ENCODE measurements around the gene SCO2.
"Not testable (repeated sequence)": the region's sequence is repeated elsewhere in the genome, so short reads cannot be mapped to it uniquely, and the experiment has no call there.

Gene SCO2

GRCh38 chr22:50536226-50536625, 10.8 kb upstream of the SCO2 start:
- DNase-seq (ENCODE audit: insufficient read length, low spot score) (no peak), FAIRE-seq (no peak)
- TF ChIP-seq, protein P1, sequence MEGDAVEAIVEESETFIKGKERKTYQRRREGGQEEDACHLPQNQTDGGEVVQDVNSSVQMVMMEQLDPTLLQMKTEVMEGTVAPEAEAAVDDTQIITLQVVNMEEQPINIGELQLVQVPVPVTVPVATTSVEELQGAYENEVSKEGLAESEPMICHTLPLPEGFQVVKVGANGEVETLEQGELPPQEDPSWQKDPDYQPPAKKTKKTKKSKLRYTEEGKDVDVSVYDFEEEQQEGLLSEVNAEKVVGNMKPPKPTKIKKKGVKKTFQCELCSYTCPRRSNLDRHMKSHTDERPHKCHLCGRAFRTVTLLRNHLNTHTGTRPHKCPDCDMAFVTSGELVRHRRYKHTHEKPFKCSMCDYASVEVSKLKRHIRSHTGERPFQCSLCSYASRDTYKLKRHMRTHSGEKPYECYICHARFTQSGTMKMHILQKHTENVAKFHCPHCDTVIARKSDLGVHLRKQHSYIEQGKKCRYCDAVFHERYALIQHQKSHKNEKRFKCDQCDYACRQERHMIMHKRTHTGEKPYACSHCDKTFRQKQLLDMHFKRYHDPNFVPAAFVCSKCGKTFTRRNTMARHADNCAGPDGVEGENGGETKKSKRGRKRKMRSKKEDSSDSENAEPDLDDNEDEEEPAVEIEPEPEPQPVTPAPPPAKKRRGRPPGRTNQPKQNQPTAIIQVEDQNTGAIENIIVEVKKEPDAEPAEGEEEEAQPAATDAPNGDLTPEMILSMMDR (IDR thresholded peaks at IDR 0.05; ENCODE audit: insufficient read depth, missing control alignments): no peak

DNA sequence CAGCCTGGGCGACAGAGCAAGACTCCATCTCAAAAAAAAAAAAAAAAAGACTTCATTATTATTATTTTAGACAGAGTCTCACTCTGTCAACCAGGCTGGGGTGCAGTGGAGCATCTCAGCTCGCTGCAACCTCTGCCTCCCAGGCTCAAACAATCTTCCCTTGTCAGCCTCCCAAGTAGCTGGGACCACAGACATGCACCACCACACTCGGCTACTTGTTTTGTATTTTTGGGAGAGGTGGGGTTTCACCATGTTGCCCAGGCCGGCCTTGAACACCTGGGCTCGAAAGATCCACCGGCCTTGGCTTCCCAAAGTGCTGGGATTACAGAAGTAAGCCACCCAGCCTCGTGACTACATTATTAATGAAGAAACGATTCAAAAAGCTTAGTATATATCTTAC, 9.7 kb upstream of the SCO2 start:
- FAIRE-seq: no peak
- TF ChIP-seq, protein P1 (IDR thresholded peaks at IDR 0.05; ENCODE audit: insufficient read depth, missing control alignments): no peak
- DNase-seq (ENCODE audit: insufficient read length, low spot score): no peak

DNA sequence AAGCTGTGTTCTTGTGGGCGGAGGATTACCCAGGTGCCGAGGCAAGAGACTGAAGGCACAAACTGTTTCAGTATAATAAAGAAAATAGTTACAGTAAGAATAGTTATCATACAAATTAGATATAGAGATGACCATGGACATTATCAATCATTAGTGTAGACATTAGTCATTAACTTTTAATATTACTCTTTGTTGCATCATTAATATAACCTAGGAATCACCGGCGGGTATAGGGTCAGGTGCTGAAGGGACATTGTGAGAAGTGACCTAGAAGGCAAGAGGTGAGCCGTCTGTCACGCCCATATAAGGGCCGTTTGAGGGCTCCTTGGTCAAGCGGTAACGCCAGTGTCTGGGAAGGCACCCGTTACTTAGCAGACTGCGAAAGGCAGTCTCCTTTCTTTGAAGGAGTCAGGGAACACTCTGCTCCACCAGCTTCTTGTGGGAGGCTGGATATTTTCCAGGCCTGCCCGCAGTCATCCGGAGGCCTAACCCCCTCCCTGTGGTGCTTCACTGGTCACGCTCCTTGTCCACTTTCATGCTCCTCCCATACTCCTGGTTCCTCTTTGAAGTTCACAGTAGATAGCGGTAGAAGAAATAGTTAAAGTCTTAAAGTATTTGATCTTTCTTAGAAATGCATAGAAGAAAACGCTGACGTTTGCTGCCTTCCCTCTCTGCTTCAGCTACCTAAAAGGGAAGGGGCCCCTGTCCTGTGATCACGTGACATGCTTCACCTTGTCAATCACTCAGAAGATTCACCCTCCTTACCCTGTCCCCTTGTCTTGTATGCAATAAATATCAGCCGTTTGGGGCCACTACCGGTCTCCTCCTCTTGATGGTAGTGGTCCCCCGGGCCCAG, 8.7 kb upstream of the SCO2 start:
- FAIRE-seq; DNase-seq (ENCODE audit: insufficient read length, low spot score): not testable (repeated sequence)

DNA sequence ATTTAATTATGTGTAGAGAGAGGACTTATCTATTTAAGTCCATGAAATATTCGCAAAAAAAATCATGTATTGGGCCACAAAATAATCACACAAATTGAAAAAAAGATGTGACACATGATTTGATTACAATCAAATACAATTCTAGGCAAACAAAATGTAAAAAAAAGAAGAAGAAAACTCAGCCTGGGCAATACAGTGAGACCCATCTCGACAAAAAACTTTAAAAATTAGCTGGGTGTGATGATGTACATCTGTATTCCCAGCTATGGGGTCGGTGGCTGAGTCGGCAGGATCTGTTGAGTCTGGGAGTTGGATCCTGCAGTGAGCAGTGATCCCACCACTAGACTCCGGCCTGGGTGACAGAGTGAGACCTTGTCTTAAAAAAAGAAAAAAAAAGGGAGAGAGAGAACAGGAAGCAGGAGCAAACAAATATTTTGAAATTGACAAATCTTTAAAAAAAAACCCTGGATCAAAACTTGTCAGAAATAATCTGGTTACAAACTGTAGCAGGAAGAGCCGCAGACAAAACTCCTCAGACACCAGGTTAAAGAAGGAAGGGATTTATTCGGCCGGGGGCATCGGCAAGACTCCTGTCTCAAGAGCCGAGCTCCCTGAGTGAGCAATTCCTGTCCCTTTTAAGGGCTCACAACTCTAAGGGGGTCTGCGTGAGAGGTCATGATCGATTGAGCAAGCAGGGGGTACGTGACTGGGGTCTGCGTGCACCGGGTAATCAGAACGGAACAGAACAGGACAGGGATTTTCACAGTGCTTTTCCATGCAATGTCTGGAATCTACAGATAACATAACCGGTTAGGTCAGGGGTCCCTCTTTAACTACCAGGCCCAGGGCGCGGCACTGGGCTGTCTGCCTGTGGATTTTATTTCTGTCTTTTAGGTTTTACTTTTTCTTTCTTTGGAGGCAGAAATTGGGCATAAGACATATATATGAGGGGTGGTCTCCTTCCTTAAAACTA, 7.7 kb upstream of the SCO2 start:
- FAIRE-seq (no peak), DNase-seq (ENCODE audit: insufficient read length, low spot score) (no peak)
- TF ChIP-seq, protein P1 (IDR thresholded peaks at IDR 0.05; ENCODE audit: insufficient read depth, missing control alignments): no peak

DNA sequence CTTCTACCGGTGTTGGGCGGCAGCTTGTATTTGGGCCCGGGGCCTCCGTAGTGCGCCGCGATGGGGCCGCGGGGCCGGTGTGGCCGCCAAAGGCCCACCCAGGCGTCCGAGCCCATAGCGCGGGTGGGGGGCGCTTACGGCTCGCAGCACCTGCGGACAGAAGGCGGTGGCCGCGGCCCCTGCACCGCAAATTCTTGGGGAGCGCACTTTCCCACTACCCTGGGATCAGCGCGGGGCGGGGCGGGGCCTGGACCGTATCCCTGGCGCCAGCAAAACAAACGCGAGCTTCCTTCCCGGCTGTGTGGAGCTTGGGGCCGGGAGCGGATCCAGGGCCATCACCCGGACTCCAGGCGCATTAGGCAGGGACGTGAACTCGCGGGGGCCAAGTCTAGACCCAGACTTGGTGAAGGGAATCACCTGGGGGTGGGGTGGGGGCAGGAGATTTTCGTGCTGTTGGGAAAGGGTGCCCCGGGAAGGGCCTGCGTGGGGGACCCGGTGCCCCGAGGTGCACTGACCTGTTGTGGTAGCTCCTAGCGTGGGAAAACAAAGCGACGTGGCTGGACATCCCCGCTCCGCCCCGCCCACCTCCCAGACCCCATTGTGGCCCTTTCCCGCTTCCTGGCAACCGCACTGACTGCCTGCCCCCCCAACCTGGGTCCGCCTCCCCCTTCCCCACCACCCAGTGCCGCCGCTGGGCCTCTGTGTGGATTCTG, 6.7 kb upstream of the SCO2 start:
- no peak for FAIRE-seq
- DNase-seq (ENCODE audit: insufficient read length, low spot score): no peak
- TF ChIP-seq, protein P1 (IDR thresholded peaks at IDR 0.05; ENCODE audit: insufficient read depth, missing control alignments): no peak

DNA sequence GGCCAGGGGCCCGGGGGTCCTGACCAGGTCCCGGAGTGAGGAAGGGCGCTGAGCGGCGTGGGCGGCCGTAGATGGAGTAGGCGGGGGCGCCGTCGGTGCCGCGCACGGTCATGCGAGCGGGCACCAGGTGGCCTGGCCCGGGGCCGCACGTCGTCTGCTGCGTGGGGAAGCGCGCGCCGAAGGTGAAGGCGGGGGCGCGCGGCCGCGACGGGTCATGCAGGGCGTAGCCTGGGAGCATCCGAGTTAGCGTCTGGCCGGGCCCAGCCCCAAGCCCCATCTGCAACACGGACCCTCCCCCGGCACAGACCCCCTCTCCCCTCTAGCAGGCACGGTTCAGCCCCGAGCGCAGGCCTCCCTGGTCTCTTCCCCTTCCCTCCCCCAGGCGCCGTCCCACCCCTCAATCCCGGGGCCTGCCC, 6.2 kb upstream of the SCO2 start:
- TF ChIP-seq, protein P1 (IDR thresholded peaks at IDR 0.05; ENCODE audit: insufficient read depth, missing control alignments): no peak
- no peak for DNase-seq (ENCODE audit: insufficient read length, low spot score)
- FAIRE-seq: no peak
